ENCODE data around the gene KCTD12.

GRCh38 chr13:76832258-76832988, 53.8 kb downstream of the KCTD12 start:
- no peak for TF ChIP-seq CTCF (IDR thresholded peaks at IDR 0.05)
- TF ChIP-seq POLR2A (IDR thresholded peaks at IDR 0.05): no peak
- TF ChIP-seq POLR2AphosphoS5 (IDR thresholded peaks at IDR 0.05; ENCODE audit: insufficient read depth in 1 of 2, low read depth in 1 of 2): no peak

Measured in vagina (tissue), 2 donors.